ENCODE data around the gene ZNF469. TPM values are rescaled to one million over a fixed set of nuclear protein-coding genes. Genes with fewer than 3 reads are reported as not detected.

ZNF469 gene
- total RNA-seq, 1 donor from 2014 or later, result 28.7 TPM

DNA sequence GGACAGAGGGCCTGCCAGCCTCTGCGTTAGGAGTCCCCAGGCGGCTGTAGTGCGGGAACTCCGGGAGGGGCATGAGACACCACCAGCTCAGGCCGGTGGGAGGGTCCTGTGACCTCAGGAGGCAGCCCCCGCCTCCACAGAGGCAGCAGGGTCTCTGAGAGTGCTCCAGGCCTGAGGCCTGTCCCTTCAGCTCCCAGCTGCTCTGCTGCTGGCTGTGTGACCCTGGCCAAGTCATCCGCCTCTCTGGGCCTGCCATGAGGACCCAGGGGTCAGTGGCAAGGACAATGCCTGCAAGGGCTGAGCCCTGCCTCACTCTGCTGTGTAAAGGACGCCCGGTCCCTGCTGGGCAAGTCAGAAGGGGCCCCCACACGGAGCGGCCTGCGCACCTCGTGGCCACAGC, 43.3 kb downstream of the ZNF469 start:
- Mint-ChIP-seq H3K4me3 (no peak overlapping the region), H3K9me3 (no peaks in the 10 kb centered on the region), H3K27me3 (ENCODE audit: low read depth) (no peaks in the 10 kb centered on the region), H3K4me1 (peaks cover 12% of the 10 kb centered on the region), H3K27ac (no peak overlapping the region), H3K36me3 (no peaks in the 10 kb centered on the region)
- TF ChIP-seq, protein P1, sequence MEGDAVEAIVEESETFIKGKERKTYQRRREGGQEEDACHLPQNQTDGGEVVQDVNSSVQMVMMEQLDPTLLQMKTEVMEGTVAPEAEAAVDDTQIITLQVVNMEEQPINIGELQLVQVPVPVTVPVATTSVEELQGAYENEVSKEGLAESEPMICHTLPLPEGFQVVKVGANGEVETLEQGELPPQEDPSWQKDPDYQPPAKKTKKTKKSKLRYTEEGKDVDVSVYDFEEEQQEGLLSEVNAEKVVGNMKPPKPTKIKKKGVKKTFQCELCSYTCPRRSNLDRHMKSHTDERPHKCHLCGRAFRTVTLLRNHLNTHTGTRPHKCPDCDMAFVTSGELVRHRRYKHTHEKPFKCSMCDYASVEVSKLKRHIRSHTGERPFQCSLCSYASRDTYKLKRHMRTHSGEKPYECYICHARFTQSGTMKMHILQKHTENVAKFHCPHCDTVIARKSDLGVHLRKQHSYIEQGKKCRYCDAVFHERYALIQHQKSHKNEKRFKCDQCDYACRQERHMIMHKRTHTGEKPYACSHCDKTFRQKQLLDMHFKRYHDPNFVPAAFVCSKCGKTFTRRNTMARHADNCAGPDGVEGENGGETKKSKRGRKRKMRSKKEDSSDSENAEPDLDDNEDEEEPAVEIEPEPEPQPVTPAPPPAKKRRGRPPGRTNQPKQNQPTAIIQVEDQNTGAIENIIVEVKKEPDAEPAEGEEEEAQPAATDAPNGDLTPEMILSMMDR (IDR thresholded peaks at IDR 0.05; ENCODE audit: unreplicated experiment), result no peak
- no peak for DNase-seq (ENCODE audit: low spot score in 2 of 2, unreplicated experiment in 2 of 2)

DNA sequence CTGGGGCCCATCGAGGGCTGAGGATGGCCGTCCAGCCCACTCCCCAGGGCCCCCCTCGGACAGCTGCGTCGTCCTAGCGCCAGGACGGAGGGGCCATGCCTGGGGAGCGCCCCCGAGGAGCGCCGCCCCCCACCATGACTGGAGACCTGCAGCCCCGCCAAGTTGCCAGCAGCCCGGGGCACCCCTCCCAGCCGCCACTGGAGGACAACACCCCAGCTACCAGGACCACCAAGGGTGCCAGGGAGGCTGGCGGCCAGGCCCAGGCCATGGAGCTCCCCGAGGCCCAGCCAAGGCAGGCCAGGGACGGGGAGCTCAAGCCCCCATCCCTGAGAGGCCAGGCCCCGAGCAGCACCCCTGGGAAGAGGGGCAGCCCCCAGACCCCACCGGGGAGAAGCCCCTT, 44.6 kb downstream of the ZNF469 start:
- no peaks in the 10 kb centered on the region for H3K9me3 Mint-ChIP-seq

DNA sequence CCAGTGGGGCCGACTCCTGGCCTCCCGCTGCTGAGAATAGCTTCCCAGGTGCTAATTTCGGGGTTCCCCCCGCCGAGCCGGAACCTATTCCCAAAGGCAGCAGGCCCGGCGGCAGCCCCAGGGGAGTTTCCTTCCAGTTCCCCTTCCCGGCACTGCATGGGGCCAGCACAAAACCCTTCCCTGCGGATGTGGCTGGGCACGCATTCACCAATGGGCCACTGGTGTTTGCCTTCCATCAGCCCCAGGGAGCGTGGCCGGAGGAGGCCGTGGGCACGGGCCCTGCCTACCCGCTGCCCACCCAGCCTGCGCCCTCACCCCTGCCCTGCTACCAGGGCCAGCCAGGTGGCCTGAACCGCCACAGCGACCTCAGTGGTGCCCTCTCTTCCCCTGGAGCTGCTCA, 45.4 kb downstream of the ZNF469 start:
- H3K27ac Mint-ChIP-seq, result no peak overlapping the region
- TF ChIP-seq, protein P1 (IDR thresholded peaks at IDR 0.05; ENCODE audit: unreplicated experiment), result no peak
- peaks cover 12% of the 10 kb centered on the region for H3K4me1 Mint-ChIP-seq
- no peak for DNase-seq (ENCODE audit: low spot score in 2 of 2, unreplicated experiment in 2 of 2)
- no peaks in the 10 kb centered on the region for H3K9me3 Mint-ChIP-seq
- no peak overlapping the region for H3K4me3 Mint-ChIP-seq
- H3K27me3 Mint-ChIP-seq (ENCODE audit: low read depth), result peaks cover 6% of the 10 kb centered on the region
- no peaks in the 10 kb centered on the region for H3K36me3 Mint-ChIP-seq

More for the DNA sequence above, 44.6 kb downstream of the ZNF469 start:
- Mint-ChIP-seq H3K27me3 (ENCODE audit: low read depth) (peaks cover 6% of the 10 kb centered on the region), H3K4me1 (peaks cover 12% of the 10 kb centered on the region), H3K4me3 (no peak overlapping the region), H3K36me3 (no peaks in the 10 kb centered on the region), H3K27ac (no peak overlapping the region)
- TF ChIP-seq, protein P1 (IDR thresholded peaks at IDR 0.05; ENCODE audit: unreplicated experiment), result no peak
- no peak for DNase-seq (ENCODE audit: low spot score in 2 of 2, unreplicated experiment in 2 of 2)

DNA sequence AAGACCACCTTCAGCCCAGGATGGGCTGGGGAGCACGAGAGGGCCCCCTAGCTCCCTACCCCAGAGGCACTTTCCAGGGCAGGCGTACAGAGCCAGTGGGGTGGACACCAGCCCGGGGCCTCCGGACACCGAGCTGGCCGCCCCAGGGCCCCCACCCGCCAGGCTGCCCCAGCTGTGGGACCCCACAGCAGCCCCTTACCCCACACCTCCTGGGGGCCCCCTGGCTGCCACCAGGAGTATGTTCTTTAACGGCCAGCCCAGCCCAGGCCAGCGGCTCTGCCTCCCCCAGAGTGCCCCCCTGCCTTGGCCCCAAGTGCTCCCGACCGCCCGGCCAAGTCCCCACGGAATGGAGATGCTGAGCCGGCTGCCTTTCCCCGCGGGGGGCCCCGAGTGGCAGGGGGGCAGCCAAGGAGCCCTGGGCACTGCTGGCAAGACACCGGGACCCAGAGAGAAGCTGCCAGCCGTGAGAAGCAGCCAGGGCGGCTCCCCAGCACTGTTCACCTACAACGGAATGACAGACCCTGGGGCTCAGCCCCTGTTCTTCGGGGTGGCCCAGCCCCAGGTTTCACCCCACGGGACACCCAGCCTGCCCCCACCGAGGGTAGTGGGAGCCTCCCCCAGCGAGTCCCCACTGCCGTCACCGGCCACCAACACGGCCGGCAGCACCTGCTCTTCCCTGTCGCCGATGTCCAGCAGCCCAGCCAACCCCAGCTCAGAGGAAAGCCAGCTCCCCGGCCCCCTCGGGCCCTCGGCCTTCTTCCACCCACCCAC, 46.0 kb downstream of the ZNF469 start:
- H3K4me1 Mint-ChIP-seq, result peaks cover 12% of the 10 kb centered on the region
- no peaks in the 10 kb centered on the region for H3K9me3 Mint-ChIP-seq
- H3K4me3 Mint-ChIP-seq, result no peak overlapping the region
- DNase-seq (ENCODE audit: low spot score in 2 of 2, unreplicated experiment in 2 of 2), result no peak
- H3K27ac Mint-ChIP-seq, result no peak overlapping the region
- TF ChIP-seq, protein P1 (IDR thresholded peaks at IDR 0.05; ENCODE audit: unreplicated experiment), result peak; percentile 18
- H3K36me3 Mint-ChIP-seq, result no peaks in the 10 kb centered on the region
- peaks cover 6% of the 10 kb centered on the region for H3K27me3 Mint-ChIP-seq (ENCODE audit: low read depth)

DNA sequence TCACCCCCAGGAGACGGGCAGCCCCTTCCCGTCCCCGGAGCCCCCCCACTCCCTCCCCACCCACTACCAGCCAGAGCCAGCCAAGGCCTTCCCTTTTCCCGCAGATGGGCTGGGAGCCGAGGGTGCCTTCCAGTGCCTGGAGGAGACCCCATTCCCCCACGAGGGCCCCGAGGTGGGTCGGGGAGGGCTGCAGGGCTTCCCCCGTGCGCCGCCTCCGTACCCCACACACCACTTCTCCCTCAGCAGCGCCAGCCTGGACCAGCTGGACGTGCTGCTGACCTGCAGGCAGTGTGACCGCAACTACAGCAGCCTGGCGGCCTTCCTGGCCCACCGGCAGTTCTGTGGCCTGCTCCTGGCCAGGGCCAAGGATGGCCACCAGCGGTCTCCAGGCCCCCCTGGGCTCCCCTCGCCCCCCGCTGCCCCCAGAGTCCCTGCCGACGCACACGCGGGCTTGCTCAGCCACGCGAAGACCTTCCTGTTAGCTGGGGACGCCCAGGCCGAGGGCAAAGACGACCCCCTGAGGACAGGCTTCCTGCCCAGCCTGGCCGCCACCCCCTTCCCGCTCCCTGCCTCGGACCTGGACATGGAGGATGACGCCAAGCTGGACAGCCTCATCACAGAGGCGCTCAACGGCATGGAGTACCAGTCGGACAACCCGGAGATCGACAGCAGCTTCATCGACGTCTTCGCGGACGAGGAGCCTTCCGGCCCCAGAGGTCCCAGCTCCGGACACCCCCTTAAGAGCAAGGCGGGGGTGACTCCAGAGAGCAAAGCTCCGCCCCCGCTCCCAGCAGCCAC, 46.8 kb downstream of the ZNF469 start:
- Mint-ChIP-seq H3K9me3 (no peaks in the 10 kb centered on the region), H3K4me3 (no peak overlapping the region), H3K27ac (no peak overlapping the region), H3K27me3 (ENCODE audit: low read depth) (peaks cover 6% of the 10 kb centered on the region), H3K4me1 (peaks cover 5% of the 10 kb centered on the region), H3K36me3 (no peaks in the 10 kb centered on the region)
- TF ChIP-seq, protein P1 (IDR thresholded peaks at IDR 0.05; ENCODE audit: unreplicated experiment), result no peak
- DNase-seq (ENCODE audit: low spot score in 2 of 2, unreplicated experiment in 2 of 2), result no peak

Data from mesothelial cell of epicardium (in vitro differentiated cells).